PC-3 (cell line): ENCODE results near the gene PRIMA1. TPM values are rescaled to one million over a fixed set of nuclear protein-coding genes. Genes with fewer than 3 reads are reported as not detected.
A peak's percentile ranks its signal among the peaks of the same experiment; 100 is the strongest.

ENCODE experiments used
- ATAC-seq: fragments of 200-7000 bp; cut with Tn5 transposase; 2 replicates; pipeline ENCODE4 v1.9.1; 2020; ENCODE audit warnings: mild to moderate bottlenecking, moderate library complexity
- BruUV-seq: library from RNA; stranded (reverse); fragments of 400-500 nt; replicated peaks from 2 replicates; lab custom pipeline; 2021; lab: Mats Ljungman, UMichigan
- CTCF ChIA-PET: fragments of 300-600 bp; sonication (Branson Sonifier 250); formaldehyde crosslinking; loops from one replicate; lab custom pipeline; 2022; ENCODE audit warnings: antibody characterized with exemption; lab: Charles Lee
- POLR2A ChIA-PET: fragments of 300-600 bp; sonication (Branson Sonifier 250); formaldehyde crosslinking; loops from one replicate; lab custom pipeline; 2022; ENCODE audit warnings: antibody characterized with exemption; ENCODE audit not compliant: unreplicated experiment; lab: Charles Lee
- DNase-seq: peaks from one replicate; pipeline ENCODE4 v3.0.0-alpha.2; 2015
- H2AFZ ChIP-seq: fragments of 300-600 bp; sonication (generic); 2 replicates; pipeline ENCODE4 v1.6.0; 2016; ENCODE audit warnings: antibody characterized with exemption, low read length
- H3F3A ChIP-seq: fragments of 300-600 bp; sonication (generic); one replicate; pipeline ENCODE4 v1.6.0; 2017; ENCODE audit warnings: antibody characterized with exemption, low read length, control low read depth, mild to moderate bottlenecking; ENCODE audit not compliant: unreplicated experiment
- H3K27ac ChIP-seq: fragments of 300-600 bp; sonication (generic); 2 replicates; pipeline ENCODE4 v1.5.1; 2016; ENCODE audit warnings: mild to moderate bottlenecking, low read length
- H3K27me3 ChIP-seq: fragments of 300-600 bp; sonication (generic); 2 replicates; pipeline ENCODE4 v1.6.1; 2016; ENCODE audit warnings: low read length, mixed read lengths
- H3K36me3 ChIP-seq: fragments of 300-600 bp; sonication (generic); 2 replicates; pipeline ENCODE4 v1.6.1; 2016; ENCODE audit warnings: low read depth, mixed run types, low read length, mixed read lengths
- H3K4me1 ChIP-seq: fragments of 300-600 bp; sonication (generic); 2 replicates; pipeline ENCODE4 v1.5.1; 2016; ENCODE audit warnings: low read length; ENCODE audit not compliant: insufficient read depth
- H3K4me2 ChIP-seq: fragments of 300-600 bp; sonication (generic); 2 replicates; pipeline ENCODE4 v1.6.0; 2016; ENCODE audit warnings: low read length
- H3K4me3 ChIP-seq: fragments of 300-600 bp; sonication (generic); 2 replicates; pipeline ENCODE4 v1.5.1; 2016; ENCODE audit warnings: mild to moderate bottlenecking, low read length, mixed read lengths
- H3K79me2 ChIP-seq: fragments of 300-600 bp; sonication (generic); 2 replicates; pipeline ENCODE4 v1.6.1; 2017; ENCODE audit warnings: low read length, mixed read lengths
- H3K9ac ChIP-seq: fragments of 300-600 bp; sonication (generic); 2 replicates; pipeline ENCODE4 v1.6.0; 2016; ENCODE audit warnings: mild to moderate bottlenecking, low read length
- H3K9me2 ChIP-seq: fragments of 300-600 bp; sonication (generic); replicated peaks from 2 replicates; pipeline ENCODE4 v1.6.1; 2016; ENCODE audit warnings: mixed run types, low read length, mixed read lengths
- H3K9me3 ChIP-seq: fragments of 300-600 bp; sonication (generic); 2 replicates; pipeline ENCODE4 v1.6.1; 2016; ENCODE audit warnings: low read length, mixed read lengths
- H4K20me1 ChIP-seq: fragments of 300-600 bp; sonication (generic); 2 replicates; pipeline ENCODE4 v1.6.1; 2016; ENCODE audit warnings: low read length, mixed read lengths
- EZH2 ChIP-seq: fragments of 300-600 bp; sonication (generic); IDR thresholded peaks from one replicate; pipeline ENCODE4 v1.6.1; 2017; ENCODE audit warnings: antibody characterized with exemption, mild to moderate bottlenecking, low read length; ENCODE audit not compliant: unreplicated experiment
- EZH2phosphoT487 ChIP-seq: fragments of 300-600 bp; sonication (generic); IDR thresholded peaks from 2 replicates; pipeline ENCODE4 v1.6.1; 2018; ENCODE audit warnings: mild to moderate bottlenecking, antibody characterized with exemption, low read length, borderline replicate concordance
- intact Hi-C: fragments of 100-400 bp; cut with micrococcal nuclease; formaldehyde crosslinking; loops from 2 replicates; pipeline ENCODE4 v1.9.0; 2023
- total RNA-seq: library from RNA; depleted of rRNA; stranded (reverse); fragments of >200 nt; gene quantifications from 2 replicates; pipeline ENCODE4 v1.2.3, GENCODE V29; 2014
- TF ChIP-seq, protein P1 (sequence below): fragments of 300-600 bp; sonication (generic); conservative IDR thresholded peaks from 2 replicates; pipeline ENCODE4 v1.5.1; 2017; ENCODE audit warnings: antibody characterized with exemption, low read depth, mild to moderate bottlenecking, low read length

Gene PRIMA1
- total RNA-seq, 1 experiment from 2014 or later = 0.04 TPM

DNA sequence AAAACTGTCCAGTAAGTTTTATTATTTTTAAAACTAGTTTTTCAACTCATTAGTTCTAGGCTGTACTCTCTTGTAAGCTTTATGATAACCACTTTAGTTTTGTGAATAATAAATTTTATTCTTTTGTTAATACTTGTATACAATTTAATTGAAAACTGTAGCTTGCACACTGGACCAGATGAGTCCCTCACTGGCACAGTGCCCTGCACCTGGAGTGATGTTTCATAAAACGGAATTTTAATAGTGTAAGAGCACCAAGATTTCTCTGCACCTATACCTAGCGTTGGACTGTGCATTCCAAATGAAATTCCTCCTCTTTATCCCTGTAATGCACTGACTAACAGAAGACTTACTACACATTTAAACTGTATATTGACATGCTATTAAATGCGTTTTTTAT, 80.8 kb downstream of the PRIMA1 start:
- Histone ChIP-seq H3K9ac (no peak overlapping the region), H3F3A (no peaks in the 10 kb centered on the region), H3K4me1 (no peaks in the 10 kb centered on the region), H3K27ac (no peak overlapping the region), H3K27me3 (peaks cover 79% of the 10 kb centered on the region), H3K36me3 (no peaks in the 10 kb centered on the region), H3K4me3 (no peak overlapping the region), H3K9me2 (no peaks in the 10 kb centered on the region), H3K4me2 (no peak overlapping the region), H3K9me3 (no peaks in the 10 kb centered on the region), H4K20me1 (no peaks in the 10 kb centered on the region), H3K79me2 (no peaks in the 10 kb centered on the region), H2AFZ (no peak overlapping the region)
- ATAC-seq = no peak
- DNase-seq = peak; percentile 2
- ChIA-PET CTCF (no interaction called here), POLR2A (no interaction called here)
- no TSS peak for BruUV-seq
- TF ChIP-seq EZH2phosphoT487 = no peak
- intact Hi-C loops = no loop called here

- no peak for DNase-seq
- TF ChIP-seq EZH2phosphoT487 = no peak
- TF ChIP-seq, protein P1, sequence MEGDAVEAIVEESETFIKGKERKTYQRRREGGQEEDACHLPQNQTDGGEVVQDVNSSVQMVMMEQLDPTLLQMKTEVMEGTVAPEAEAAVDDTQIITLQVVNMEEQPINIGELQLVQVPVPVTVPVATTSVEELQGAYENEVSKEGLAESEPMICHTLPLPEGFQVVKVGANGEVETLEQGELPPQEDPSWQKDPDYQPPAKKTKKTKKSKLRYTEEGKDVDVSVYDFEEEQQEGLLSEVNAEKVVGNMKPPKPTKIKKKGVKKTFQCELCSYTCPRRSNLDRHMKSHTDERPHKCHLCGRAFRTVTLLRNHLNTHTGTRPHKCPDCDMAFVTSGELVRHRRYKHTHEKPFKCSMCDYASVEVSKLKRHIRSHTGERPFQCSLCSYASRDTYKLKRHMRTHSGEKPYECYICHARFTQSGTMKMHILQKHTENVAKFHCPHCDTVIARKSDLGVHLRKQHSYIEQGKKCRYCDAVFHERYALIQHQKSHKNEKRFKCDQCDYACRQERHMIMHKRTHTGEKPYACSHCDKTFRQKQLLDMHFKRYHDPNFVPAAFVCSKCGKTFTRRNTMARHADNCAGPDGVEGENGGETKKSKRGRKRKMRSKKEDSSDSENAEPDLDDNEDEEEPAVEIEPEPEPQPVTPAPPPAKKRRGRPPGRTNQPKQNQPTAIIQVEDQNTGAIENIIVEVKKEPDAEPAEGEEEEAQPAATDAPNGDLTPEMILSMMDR = no peak
- Histone ChIP-seq H3K4me3 (no peak overlapping the region), H3K36me3 (no peaks in the 10 kb centered on the region), H2AFZ (no peak overlapping the region), H3K27me3 (peaks cover 79% of the 10 kb centered on the region), H3K27ac (no peak overlapping the region), H3K4me2 (no peak overlapping the region), H3K9ac (no peak overlapping the region), H3K79me2 (no peaks in the 10 kb centered on the region), H3K9me3 (no peaks in the 10 kb centered on the region), H3K9me2 (no peaks in the 10 kb centered on the region), H4K20me1 (no peaks in the 10 kb centered on the region), H3F3A (no peaks in the 10 kb centered on the region), H3K4me1 (no peaks in the 10 kb centered on the region)
- no TSS peak for BruUV-seq
- intact Hi-C loops = no loop called here
- CTCF ChIA-PET = no interaction called here
- POLR2A ChIA-PET = no interaction called here
- no peak for ATAC-seq
Observed at GRCh38 chr14:93706360-93706955, 81.8 kb downstream of the PRIMA1 start.

DNA sequence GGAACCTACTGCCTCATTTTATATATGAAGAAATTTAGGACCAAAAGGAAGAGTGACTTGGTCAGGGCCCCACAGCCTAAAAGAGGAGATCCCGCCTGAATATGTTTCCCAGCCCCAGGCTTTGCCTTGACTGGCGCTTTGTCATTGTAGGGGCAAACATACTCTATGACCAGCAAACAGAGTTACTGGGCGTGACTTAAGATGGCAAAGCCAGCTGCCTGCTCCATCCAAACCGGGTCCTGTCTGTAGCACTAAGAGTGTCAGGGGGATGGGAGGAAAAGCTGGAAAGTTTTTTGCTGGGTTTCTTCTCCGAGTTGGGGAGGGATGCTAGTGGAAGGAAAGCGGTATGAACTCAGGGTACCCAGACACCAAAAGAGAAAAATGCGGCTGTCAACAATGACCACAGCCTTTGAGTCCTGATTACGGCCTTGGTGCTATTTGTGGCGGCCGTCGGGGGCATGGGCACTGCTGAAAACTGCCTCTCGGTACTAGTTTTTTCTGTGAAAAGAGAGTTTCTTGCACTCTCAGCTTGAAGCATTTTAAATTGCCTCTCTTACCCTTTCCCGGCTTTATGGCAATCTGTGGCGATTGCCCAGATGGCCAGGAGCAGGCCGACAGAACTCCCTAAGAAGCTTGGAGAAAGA, 82.7 kb downstream of the PRIMA1 start:
- intact Hi-C loops = no loop called here
- CTCF ChIA-PET = no interaction called here

More for the DNA sequence above, 82.7 kb downstream of the PRIMA1 start:
- no peak for ATAC-seq
- Histone ChIP-seq H3K9me2 (no peaks in the 10 kb centered on the region), H3K36me3 (no peaks in the 10 kb centered on the region), H3F3A (no peaks in the 10 kb centered on the region), H3K9me3 (no peaks in the 10 kb centered on the region), H3K4me1 (no peaks in the 10 kb centered on the region), H4K20me1 (no peaks in the 10 kb centered on the region), H3K4me3 (no peak overlapping the region), H3K27ac (no peak overlapping the region), H3K79me2 (no peaks in the 10 kb centered on the region), H3K9ac (no peak overlapping the region), H3K27me3 (peaks cover 75% of the 10 kb centered on the region), H3K4me2 (no peak overlapping the region), H2AFZ (no peak overlapping the region)
- no peak for DNase-seq
- TF ChIP-seq EZH2phosphoT487 (no peak), EZH2 (no peak)
- POLR2A ChIA-PET = no interaction called here
- no TSS peak for BruUV-seq
